Activated T-helper 2 cell treated with anti-CD3 and anti-CD28 coated beads, Interferon-gamma antibody, Interleukin-2, Interleukin-4, amounts not matched to agents 10 μg/mL and 5 μg/mL and 100 μg/mL, durations not matched to agents 14 hours and 24 hours and 36 hours (primary cell): ENCODE data around the gene ERCC3. TPM values are rescaled to one million over a fixed set of nuclear protein-coding genes. Genes with fewer than 3 reads are reported as not detected.
"Not testable (repeated sequence)": the region's sequence is repeated elsewhere in the genome, so short reads cannot be mapped to it uniquely, and the experiment has no call there.

Source experiments
- DNase-seq: peaks from one replicate; pipeline ENCODE4 v3.0.0; 2021; ENCODE audit warnings: low spot score
- H3K27ac Mint-ChIP-seq: one replicate; pipeline ENCODE4 v1.8.0; 2021; ENCODE audit warnings: mixed read lengths
- H3K27me3 Mint-ChIP-seq: one replicate; pipeline ENCODE4 v1.8.0; 2021; ENCODE audit warnings: low read depth, mixed read lengths
- H3K36me3 Mint-ChIP-seq: one replicate; pipeline ENCODE4 v1.8.0; 2021; ENCODE audit warnings: low read depth, mixed read lengths
- H3K4me1 Mint-ChIP-seq: one replicate; pipeline ENCODE4 v1.8.0; 2021; ENCODE audit warnings: low read depth, mixed read lengths
- H3K4me3 Mint-ChIP-seq: one replicate; pipeline ENCODE4 v1.8.0; 2021; ENCODE audit warnings: low read depth, mild to moderate bottlenecking, moderate library complexity, mixed read lengths
- H3K9me3 Mint-ChIP-seq: one replicate; pipeline ENCODE4 v1.8.0; 2021; ENCODE audit warnings: mixed read lengths
- intact Hi-C: fragments of 100-400 bp; cut with micrococcal nuclease; formaldehyde crosslinking; loops from one replicate; pipeline ENCODE4 v1.15.1; 2023
- total RNA-seq: library from RNA; stranded (reverse); gene quantifications from 2 replicates; pipeline ENCODE4 v1.2.3, GENCODE V29; 2022

Gene ERCC3
- total RNA-seq, 1 donor from 2014 or later, result 58.0 TPM

GRCh38 chr2:127233710-127234109 lies 60.2 kb downstream of the ERCC3 start:
- peaks cover 13% of the 10 kb centered on the region for H3K9me3 Mint-ChIP-seq
- H3K27ac Mint-ChIP-seq, result no peak overlapping the region
- H3K36me3 Mint-ChIP-seq, result peaks cover 2% of the 10 kb centered on the region
- H3K4me3 Mint-ChIP-seq, result no peak overlapping the region
- intact Hi-C loops, result no loop called here
- no peak for DNase-seq
- no peaks in the 10 kb centered on the region for H3K4me1 Mint-ChIP-seq
- peaks cover 2% of the 10 kb centered on the region for H3K27me3 Mint-ChIP-seq

- H3K27me3 Mint-ChIP-seq, result peaks cover 8% of the 10 kb centered on the region
- no peak overlapping the region for H3K4me3 Mint-ChIP-seq
- peaks cover 7% of the 10 kb centered on the region for H3K9me3 Mint-ChIP-seq
- no peak overlapping the region for H3K27ac Mint-ChIP-seq
- H3K4me1 Mint-ChIP-seq, result peaks cover 7% of the 10 kb centered on the region
- intact Hi-C loops, result no loop called here
- peaks cover 2% of the 10 kb centered on the region for H3K36me3 Mint-ChIP-seq
- no peak for DNase-seq
Measured at GRCh38 chr2:127231130-127231865, 62.6 kb downstream of the ERCC3 start.

GRCh38 chr2:127229555-127229954 lies 64.4 kb downstream of the ERCC3 start:
- H3K36me3 Mint-ChIP-seq, result peaks cover 2% of the 10 kb centered on the region
- no peak for DNase-seq
- peaks cover 14% of the 10 kb centered on the region for H3K27me3 Mint-ChIP-seq
- intact Hi-C loops, result no loop called here
- no peak overlapping the region for H3K27ac Mint-ChIP-seq
- H3K4me3 Mint-ChIP-seq, result no peak overlapping the region
- peaks cover 7% of the 10 kb centered on the region for H3K9me3 Mint-ChIP-seq
- H3K4me1 Mint-ChIP-seq, result peaks cover 10% of the 10 kb centered on the region

GRCh38 chr2:127228102-127228501 lies 65.8 kb downstream of the ERCC3 start:
- H3K36me3 Mint-ChIP-seq, result peaks cover 2% of the 10 kb centered on the region
- H3K4me3 Mint-ChIP-seq, result no peak overlapping the region
- peaks cover 10% of the 10 kb centered on the region for H3K4me1 Mint-ChIP-seq
- no peak overlapping the region for H3K27ac Mint-ChIP-seq
- DNase-seq, result no peak
- intact Hi-C loops, result no loop called here
- H3K9me3 Mint-ChIP-seq, result peaks cover 7% of the 10 kb centered on the region
- H3K27me3 Mint-ChIP-seq, result peaks cover 24% of the 10 kb centered on the region

- not testable (repeated sequence) for DNase-seq, H3K4me3 Mint-ChIP-seq, H3K36me3 Mint-ChIP-seq, H3K27ac Mint-ChIP-seq, H3K9me3 Mint-ChIP-seq
- H3K27me3 Mint-ChIP-seq, result peaks cover 27% of the 10 kb centered on the region
- H3K4me1 Mint-ChIP-seq, result peaks cover 10% of the 10 kb centered on the region
- intact Hi-C loops, result loop anchor here (2.0 kb wide), 1 partner anchor 162 kb away; no protein-coding TSS in a partner anchor
Measured at GRCh38 chr2:127227264-127227660, 66.7 kb downstream of the ERCC3 start.

- H3K27me3 Mint-ChIP-seq, result peaks cover 27% of the 10 kb centered on the region
- peak overlapping the region; percentile 13 for H3K4me3 Mint-ChIP-seq
- peak overlapping the region; percentile 82 for H3K27ac Mint-ChIP-seq
- peaks cover 2% of the 10 kb centered on the region for H3K36me3 Mint-ChIP-seq
- intact Hi-C loops, result loop anchor here (2.0 kb wide), 1 partner anchor 162 kb away; no protein-coding TSS in a partner anchor
- no peak for DNase-seq
- H3K4me1 Mint-ChIP-seq, result peaks cover 10% of the 10 kb centered on the region
- H3K9me3 Mint-ChIP-seq, result peaks cover 7% of the 10 kb centered on the region
Measured at GRCh38 chr2:127226520-127227263, 67.3 kb downstream of the ERCC3 start.

DNA sequence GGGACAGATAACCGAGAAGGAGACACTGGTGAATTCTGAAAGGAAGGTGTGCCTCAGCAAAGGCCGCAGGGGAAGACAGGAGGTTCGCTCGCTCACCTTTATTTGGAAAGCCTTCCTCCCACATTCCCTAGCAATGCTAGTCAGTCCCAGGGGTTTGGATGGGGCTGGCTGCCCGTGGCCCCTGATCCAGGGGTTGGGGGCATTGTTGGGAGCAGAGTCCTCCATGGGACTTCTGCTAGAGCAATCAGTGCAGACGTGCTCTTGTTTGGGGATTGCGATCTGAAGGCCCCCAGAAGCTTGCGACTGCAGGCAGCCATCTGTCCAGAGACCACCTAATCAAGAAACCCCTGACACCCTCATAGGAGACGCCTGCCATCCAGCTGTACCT lies 67.8 kb downstream of the ERCC3 start:
- Mint-ChIP-seq H3K27ac (peak overlapping the region; percentile 82), H3K27me3 (peaks cover 27% of the 10 kb centered on the region)

DNA sequence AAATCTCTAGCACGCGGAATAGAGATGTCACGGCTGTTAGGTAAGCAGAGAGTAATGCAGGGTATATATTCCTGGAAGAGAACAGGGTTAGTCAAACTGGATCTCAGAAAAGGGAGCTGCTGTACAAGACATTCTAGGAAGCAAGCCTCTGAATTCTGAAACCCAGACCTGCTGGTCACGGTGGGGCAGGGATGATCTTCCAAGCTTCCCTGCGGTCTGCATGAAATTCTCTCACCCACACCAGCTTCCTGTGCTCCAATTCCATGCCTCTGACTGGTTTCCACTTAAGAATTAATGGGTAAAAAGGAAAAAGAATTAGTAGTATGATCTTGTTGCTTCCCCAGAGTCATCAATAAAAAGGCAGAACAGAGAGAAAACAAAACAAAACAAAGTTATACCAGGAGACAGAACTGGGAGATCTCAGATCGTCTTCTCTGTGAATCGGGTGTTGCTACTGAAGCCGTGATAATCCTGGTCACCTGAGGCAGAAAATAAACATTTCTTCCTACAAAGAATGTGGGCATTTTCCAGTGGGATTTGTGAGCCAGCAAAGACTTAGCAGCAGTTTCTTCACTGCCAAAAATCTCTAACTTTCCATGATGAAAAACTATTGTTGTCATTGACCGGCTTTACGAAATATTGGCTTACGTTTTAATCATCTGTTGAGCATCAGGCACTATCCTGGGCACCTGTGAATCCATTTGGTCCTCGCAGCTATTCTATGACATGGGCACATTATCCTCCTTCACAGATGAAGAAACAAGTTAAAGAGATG lies 68.6 kb downstream of the ERCC3 start:
- H3K27ac Mint-ChIP-seq, result no peak overlapping the region
- no peak overlapping the region for H3K4me3 Mint-ChIP-seq
- H3K36me3 Mint-ChIP-seq, result peaks cover 3% of the 10 kb centered on the region
- no peak for DNase-seq
- peaks cover 7% of the 10 kb centered on the region for H3K9me3 Mint-ChIP-seq
- intact Hi-C loops, result no loop called here
- H3K27me3 Mint-ChIP-seq, result peaks cover 34% of the 10 kb centered on the region
- H3K4me1 Mint-ChIP-seq, result peaks cover 15% of the 10 kb centered on the region

More for the DNA sequence above, 67.8 kb downstream of the ERCC3 start:
- H3K4me3 Mint-ChIP-seq, result no peak overlapping the region
- no peak for DNase-seq
- peaks cover 2% of the 10 kb centered on the region for H3K36me3 Mint-ChIP-seq
- peaks cover 7% of the 10 kb centered on the region for H3K9me3 Mint-ChIP-seq
- intact Hi-C loops, result loop anchor here (2.0 kb wide), 1 partner anchor 163 kb away; no protein-coding TSS in a partner anchor
- peaks cover 10% of the 10 kb centered on the region for H3K4me1 Mint-ChIP-seq

DNA sequence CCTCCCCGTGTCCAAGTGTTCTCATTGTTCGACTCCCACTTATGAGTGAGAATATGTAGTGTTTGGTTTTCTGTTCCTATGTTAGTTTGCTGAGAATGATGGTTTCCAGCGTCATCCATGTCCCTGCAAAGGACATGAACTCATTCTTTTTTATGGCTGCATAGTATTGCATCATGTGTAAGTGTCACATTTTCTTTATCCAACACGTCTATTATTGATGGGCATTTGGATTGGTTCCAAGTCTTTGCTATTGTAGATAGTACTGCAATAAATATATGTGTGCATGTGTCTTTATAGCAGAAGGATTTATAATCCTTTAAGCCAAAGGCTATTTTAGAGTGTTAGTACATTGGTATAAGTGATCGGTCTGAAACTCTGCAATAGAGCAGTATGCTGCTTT lies 69.8 kb downstream of the ERCC3 start:
- Mint-ChIP-seq H3K4me1 (peaks cover 18% of the 10 kb centered on the region), H3K27me3 (peaks cover 39% of the 10 kb centered on the region)
- DNase-seq, H3K9me3 Mint-ChIP-seq, intact Hi-C loops, H3K4me3 Mint-ChIP-seq, H3K36me3 Mint-ChIP-seq, H3K27ac Mint-ChIP-seq: not testable (repeated sequence)

DNA sequence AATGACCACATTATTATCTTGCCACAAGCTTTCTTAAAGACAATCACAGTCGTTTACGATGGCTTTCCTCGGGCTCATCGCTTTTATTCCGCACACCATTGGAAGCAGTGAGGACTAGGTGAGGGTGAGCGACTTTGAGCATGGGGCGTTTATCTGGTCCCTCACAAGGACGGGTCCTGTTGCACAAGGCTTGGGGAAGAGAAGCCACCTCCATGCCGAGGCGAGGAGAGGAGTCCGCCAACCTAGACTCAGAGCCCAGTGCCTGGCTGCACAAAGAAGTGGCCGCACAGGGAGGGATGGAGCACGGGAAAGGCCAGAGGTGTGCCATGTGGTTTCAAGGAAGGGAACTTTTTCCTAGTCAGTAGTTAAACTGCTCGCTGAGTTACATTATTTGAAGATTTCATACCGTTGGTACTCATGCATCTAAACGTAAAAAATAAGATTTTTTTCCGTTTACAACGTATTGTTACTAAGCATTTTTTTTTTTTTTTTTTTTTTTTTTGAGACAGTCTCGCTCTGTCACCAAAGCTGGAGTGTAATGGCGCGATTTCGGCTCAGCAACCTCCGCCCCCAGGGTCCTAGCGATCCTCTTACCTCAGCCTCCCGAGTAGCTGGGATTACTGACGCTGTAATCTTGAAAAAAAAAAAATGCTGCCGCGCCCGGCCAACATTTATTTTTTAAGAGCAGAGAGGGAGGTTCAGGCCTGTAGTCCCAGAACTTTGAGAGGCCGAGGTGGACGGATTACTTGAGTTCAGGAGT lies 73.0 kb downstream of the ERCC3 start:
- Mint-ChIP-seq H3K9me3 (no peaks in the 10 kb centered on the region), H3K27me3 (peaks cover 60% of the 10 kb centered on the region), H3K36me3 (peaks cover 3% of the 10 kb centered on the region), H3K4me1 (peaks cover 10% of the 10 kb centered on the region), H3K27ac (no peak overlapping the region), H3K4me3 (no peak overlapping the region)
- no peak for DNase-seq
- intact Hi-C loops, result no loop called here

GRCh38 chr2:127220102-127220767 lies 73.7 kb downstream of the ERCC3 start, which contains the start of gene CYP27C1:
Gene CYP27C1 (minus strand): TSS chr2:127220299. CDS start chr2:127220270, 29 bp downstream.
- peaks cover 3% of the 10 kb centered on the region for H3K36me3 Mint-ChIP-seq
- H3K4me1 Mint-ChIP-seq, result peaks cover 8% of the 10 kb centered on the region
- intact Hi-C loops, result no loop called here
- H3K4me3 Mint-ChIP-seq, result peak within 1 kb of the TSS; percentile 72
- no peaks in the 10 kb centered on the region for H3K9me3 Mint-ChIP-seq
- peaks cover 55% of the 10 kb centered on the region for H3K27me3 Mint-ChIP-seq
- no peak within 1 kb of the TSS for H3K27ac Mint-ChIP-seq
- no peak for DNase-seq
